PC-3 (cell line): ENCODE results near the gene NTMT2.

ENCODE experiments used
- CTCF ChIP-seq: fragments of 300-600 bp; sonication (generic); conservative IDR thresholded peaks from 2 replicates; pipeline ENCODE4 v1.5.1; 2017; ENCODE audit warnings: antibody characterized with exemption, low read depth, mild to moderate bottlenecking, low read length
- EZH2 ChIP-seq: fragments of 300-600 bp; sonication (generic); IDR thresholded peaks from one replicate; pipeline ENCODE4 v1.6.1; 2017; ENCODE audit warnings: antibody characterized with exemption, mild to moderate bottlenecking, low read length; ENCODE audit not compliant: unreplicated experiment
- EZH2phosphoT487 ChIP-seq: fragments of 300-600 bp; sonication (generic); IDR thresholded peaks from 2 replicates; pipeline ENCODE4 v1.6.1; 2018; ENCODE audit warnings: mild to moderate bottlenecking, antibody characterized with exemption, low read length, borderline replicate concordance

- TF ChIP-seq CTCF (no peak), EZH2 (no peak), EZH2phosphoT487 (no peak)
Measured at GRCh38 chr1:170214117-170215032, 68.6 kb downstream of the NTMT2 start.
